SU-DHL-6 (cell line): ENCODE measurements around the gene CERT1.

Source experiments
- EZH2phosphoT487 ChIP-seq: fragments of 200-600 bp; sonication (generic), shearing (Covaris generic); conservative IDR thresholded peaks from 2 replicates; pipeline ENCODE4 v1.6.1; 2018; ENCODE audit warnings: mild to moderate bottlenecking, antibody characterized with exemption, low read length, moderate library complexity, mixed read lengths
- TF ChIP-seq, protein P1 (sequence below): fragments of 200-600 bp; sonication (generic); IDR thresholded peaks from one replicate; pipeline ENCODE4 v1.5.1; 2017; ENCODE audit warnings: antibody characterized with exemption, mild to moderate bottlenecking, low read length, moderate library complexity; ENCODE audit not compliant: insufficient read depth, poor library complexity, severe bottlenecking

DNA sequence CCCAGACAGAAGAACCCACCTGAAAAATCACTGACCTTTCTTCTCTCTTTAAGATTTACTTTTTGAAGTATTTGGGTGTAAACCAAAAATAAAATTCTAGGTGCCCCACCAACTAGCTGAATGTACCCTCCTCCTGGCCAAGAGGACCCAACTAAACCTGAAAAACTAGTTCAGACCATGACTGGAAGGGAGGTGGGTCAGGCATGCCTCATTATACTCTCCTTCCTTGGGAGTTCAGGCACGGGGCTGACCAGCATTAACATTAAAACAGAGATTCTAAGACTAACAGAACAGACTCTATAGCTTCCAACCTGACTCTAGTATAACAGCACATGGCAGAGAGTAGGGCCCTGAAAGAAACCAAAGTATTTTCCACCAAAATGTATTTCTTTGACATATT, 61.4 kb downstream of the CERT1 start:
- TF ChIP-seq, protein P1, sequence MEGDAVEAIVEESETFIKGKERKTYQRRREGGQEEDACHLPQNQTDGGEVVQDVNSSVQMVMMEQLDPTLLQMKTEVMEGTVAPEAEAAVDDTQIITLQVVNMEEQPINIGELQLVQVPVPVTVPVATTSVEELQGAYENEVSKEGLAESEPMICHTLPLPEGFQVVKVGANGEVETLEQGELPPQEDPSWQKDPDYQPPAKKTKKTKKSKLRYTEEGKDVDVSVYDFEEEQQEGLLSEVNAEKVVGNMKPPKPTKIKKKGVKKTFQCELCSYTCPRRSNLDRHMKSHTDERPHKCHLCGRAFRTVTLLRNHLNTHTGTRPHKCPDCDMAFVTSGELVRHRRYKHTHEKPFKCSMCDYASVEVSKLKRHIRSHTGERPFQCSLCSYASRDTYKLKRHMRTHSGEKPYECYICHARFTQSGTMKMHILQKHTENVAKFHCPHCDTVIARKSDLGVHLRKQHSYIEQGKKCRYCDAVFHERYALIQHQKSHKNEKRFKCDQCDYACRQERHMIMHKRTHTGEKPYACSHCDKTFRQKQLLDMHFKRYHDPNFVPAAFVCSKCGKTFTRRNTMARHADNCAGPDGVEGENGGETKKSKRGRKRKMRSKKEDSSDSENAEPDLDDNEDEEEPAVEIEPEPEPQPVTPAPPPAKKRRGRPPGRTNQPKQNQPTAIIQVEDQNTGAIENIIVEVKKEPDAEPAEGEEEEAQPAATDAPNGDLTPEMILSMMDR = no peak
- TF ChIP-seq EZH2phosphoT487 = no peak
